Measurements from ENCODE around the gene MRPS33. TPM values are rescaled to one million over a fixed set of nuclear protein-coding genes. Genes with fewer than 3 reads are reported as not detected.

The MRPS33 gene
- total RNA-seq, 4 donors from 2014 or later: 16.0 to 21.5 (median 18.9) TPM

- TF ChIP-seq CTCF (IDR thresholded peaks at IDR 0.05): no peak
- no peak for DNase-seq (ENCODE audit: low spot score)
- no peak for ATAC-seq (ENCODE audit: low FRiP score)
These were observed 22.3 kb downstream of the MRPS33 start for GRCh38 chr7:140992422-140992821.

GRCh38 chr7:140990193-140990962, 24.4 kb downstream of the MRPS33 start:
- no peak for TF ChIP-seq CTCF (IDR thresholded peaks at IDR 0.05)
- no peak for DNase-seq (ENCODE audit: low spot score)
- no peak for ATAC-seq (ENCODE audit: low FRiP score)

- no peak for DNase-seq (ENCODE audit: low spot score)
- no peak for ATAC-seq (ENCODE audit: low FRiP score)
- TF ChIP-seq CTCF (IDR thresholded peaks at IDR 0.05): no peak
These were observed 25.7 kb downstream of the MRPS33 start for GRCh38 chr7:140989068-140989467.

DNA sequence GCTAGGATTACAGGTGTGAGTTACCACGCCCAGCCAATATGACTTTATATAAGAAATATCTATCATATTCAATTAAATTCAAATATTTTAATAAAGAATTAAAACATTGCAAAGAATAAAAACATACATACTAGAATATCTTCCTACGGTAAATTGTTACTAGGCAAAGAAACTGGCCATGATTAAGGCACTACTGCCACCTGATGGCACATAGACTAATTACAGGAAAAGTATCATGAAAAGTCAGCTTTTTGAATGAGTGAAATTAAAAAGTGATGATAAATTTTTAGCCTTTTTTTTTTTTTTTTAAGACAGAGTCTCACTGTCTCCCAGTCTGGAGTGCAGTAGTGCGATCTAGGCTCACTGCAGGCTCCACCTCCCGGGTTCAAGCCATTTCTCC, 30.9 kb downstream of the MRPS33 start:
- DNase-seq (ENCODE audit: low spot score) (no peak), ATAC-seq (ENCODE audit: low FRiP score) (no peak)
- no peak for TF ChIP-seq CTCF (IDR thresholded peaks at IDR 0.05)

DNA sequence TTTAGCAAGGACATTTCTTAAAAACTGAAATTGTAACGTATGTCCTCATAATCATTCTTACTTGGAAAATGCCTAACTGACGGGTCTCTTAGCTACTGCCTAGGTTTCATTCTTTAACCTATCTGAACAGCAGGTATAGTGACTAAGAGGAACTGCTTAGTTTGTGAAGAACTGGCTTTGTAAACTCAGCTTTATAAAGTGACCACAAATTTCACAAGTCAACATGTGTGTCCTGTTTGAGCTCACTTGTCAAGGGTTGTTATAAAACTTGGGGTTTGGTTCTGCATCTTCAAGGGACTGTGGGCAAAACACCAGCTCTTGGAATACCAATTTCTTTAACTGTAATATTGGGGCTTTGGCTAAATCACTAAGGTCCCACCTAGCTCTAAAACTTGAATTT, 32.2 kb downstream of the MRPS33 start:
- DNase-seq (ENCODE audit: low spot score) (no peak), ATAC-seq (ENCODE audit: low FRiP score) (no peak)
- TF ChIP-seq CTCF (IDR thresholded peaks at IDR 0.05): no peak

- TF ChIP-seq CTCF (IDR thresholded peaks at IDR 0.05): no peak
- no peak for ATAC-seq (ENCODE audit: low FRiP score)
These were observed 32.8 kb downstream of the MRPS33 start for GRCh38 chr7:140981951-140982350.

DNA sequence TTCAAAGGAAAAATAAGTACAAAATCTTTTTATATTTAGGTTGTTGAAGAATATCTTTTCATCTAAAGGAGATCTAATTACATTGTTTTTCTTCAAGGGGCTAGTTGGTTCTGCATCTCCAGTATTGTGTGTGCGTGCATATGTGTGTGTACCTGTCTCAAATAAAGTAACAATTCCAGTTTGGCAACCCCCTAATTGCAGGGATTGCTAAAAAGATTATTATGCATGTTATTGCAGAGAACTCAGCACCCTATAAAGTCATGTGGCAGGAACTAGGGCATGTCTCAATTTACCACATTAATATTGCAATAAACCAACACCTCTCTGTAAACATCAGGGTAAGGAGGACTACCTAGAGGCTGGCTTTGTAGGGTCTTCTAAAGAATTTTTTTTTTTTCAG, 37.0 kb downstream of the MRPS33 start:
- DNase-seq (ENCODE audit: low spot score) (no peak), ATAC-seq (ENCODE audit: low FRiP score) (no peak)
- no peak for TF ChIP-seq CTCF (IDR thresholded peaks at IDR 0.05)

More at GRCh38 chr7:140981951-140982350, 32.8 kb downstream of the MRPS33 start:
- DNase-seq (ENCODE audit: low spot score): no peak
